Kidney (tissue), 14 donors: ENCODE measurements around the gene CCDC30. TPM values are rescaled to one million over a fixed set of nuclear protein-coding genes. Genes with fewer than 3 reads are reported as not detected.

Experiments
- DNase-seq, 5 donors: peaks; one replicate each; pipeline ENCODE4 v3.0.0-alpha.2; 2013 to 2020
- FAIRE-seq: peaks from 2 replicates; lab custom pipeline; 2012; peaks lifted over from hg19 to GRCh38; lab: Jason Lieb, UNC
- H3K27ac ChIP-seq, 2 donors: one replicate each; pipeline ENCODE4 v1.7.0; 2013; ENCODE audit warnings: low read depth in 2 of 2, low read length in 2 of 2, inconsistent platforms in 1 of 2
- H3K27me3 ChIP-seq: one replicate; pipeline ENCODE4 v1.7.1; 2013; ENCODE audit warnings: low read length, inconsistent platforms; ENCODE audit not compliant: control insufficient read depth, insufficient read depth
- H3K36me3 ChIP-seq, 3 donors: one replicate each; pipeline versions ENCODE4 v1.7.0 to v1.7.1; 2013; ENCODE audit warnings: low read length in 3 of 3, control low read depth in 1 of 3, inconsistent platforms in 1 of 3; ENCODE audit not compliant: insufficient read depth in 3 of 3, control insufficient read depth in 2 of 3
- H3K4me1 ChIP-seq, 3 donors: one replicate each; pipeline versions ENCODE4 v1.7.0 to v1.7.1; 2013; ENCODE audit warnings: low read length in 3 of 3, inconsistent platforms in 1 of 3, low read depth in 1 of 3; ENCODE audit not compliant: control insufficient read depth in 2 of 3, insufficient read depth in 2 of 3
- H3K4me3 ChIP-seq, 3 donors: one replicate each; pipeline versions ENCODE4 v1.7.0 to v1.8.1; 2013; ENCODE audit warnings: low read length in 3 of 3, control low read depth in 1 of 3, inconsistent platforms in 1 of 3
- H3K9ac ChIP-seq, 3 donors: one replicate each; pipeline versions ENCODE4 v1.7.0 to v1.7.1; 2013; ENCODE audit warnings: low read length in 3 of 3, control low read depth in 1 of 3, inconsistent platforms in 1 of 3
- H3K9me3 ChIP-seq, 3 donors: one replicate each; pipeline versions ENCODE4 v1.7.0 to v1.7.1; 2013; ENCODE audit warnings: low read length in 3 of 3, control low read depth in 1 of 3, inconsistent platforms in 1 of 3; ENCODE audit not compliant: control insufficient read depth in 2 of 3, insufficient read depth in 1 of 3
- CTCF ChIP-seq: IDR thresholded peaks from 3 replicates; pipeline ENCODE4 v1.5.1; 2012; ENCODE audit warnings: mild to moderate bottlenecking, moderate library complexity, borderline replicate concordance; ENCODE audit not compliant: insufficient read depth; ENCODE audit errors: extremely low read depth
- intact Hi-C: fragments of 100-400 bp; cut with DNase I; formaldehyde crosslinking; loops from one replicate; pipeline ENCODE4 v1.11.1; 2022
- polyA plus RNA-seq: library from polyadenylated mRNA; stranded (reverse); fragments of 350-450 nt; fragmentation: Illumina TruSeq; extraction: RNeasy Lipid Tissue Mini Kit (QIAGEN cat#74804); gene quantifications from one replicate; pipeline ENCODE4 v1.2.3, GENCODE V29; 2014; ENCODE audit warnings: low read depth, low replicate concordance; ENCODE audit not compliant: insufficient read depth
- total RNA-seq: library from RNA; stranded (reverse); fragmentation: NEBNext Ultra II Directional; extraction: Animal tissue kit (Norgen Biotek cat#: 25700); gene quantifications from one replicate; pipeline ENCODE4 v1.2.1, GENCODE V29; 2021
- donor health status: control.
- donor health status: control.
- donor health status: control.
- donor health status: control.
- donor health status: control.
- donor health status: DM: yes; HTN: yes; CAD: no.
- donor health status: Normal renal cell carcinoma (clear cell type).

CCDC30 gene
- total and polyA plus RNA-seq, 2 donors from 2014 or later: 4.9 to 18.0 TPM

DNA sequence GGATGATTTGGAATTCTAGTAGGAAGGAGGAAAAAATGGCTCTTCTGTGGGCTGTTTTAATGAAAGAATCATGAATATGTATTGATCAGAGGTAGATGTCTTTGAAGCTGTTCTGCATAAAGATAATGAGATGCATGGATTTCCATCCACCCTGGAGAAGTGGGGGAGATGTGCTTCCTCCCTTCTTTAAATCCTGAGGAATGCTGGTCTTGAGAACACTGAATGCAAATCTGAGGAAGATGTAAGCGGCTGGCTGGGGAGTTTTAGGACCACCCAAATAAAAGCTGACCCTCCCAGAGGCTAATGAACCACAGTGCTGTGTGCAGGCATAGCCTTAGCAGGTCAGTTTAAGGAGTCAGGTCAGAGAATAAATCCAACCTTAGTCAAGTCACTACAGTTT is 44.6 kb upstream of the CCDC30 start:
- Histone ChIP-seq H3K27me3 (no peaks in the 10 kb centered on the region), H3K27ac (no peak overlapping the region), H3K9me3 (no peaks in the 10 kb centered on the region), H3K36me3 (no peaks in the 10 kb centered on the region), H3K4me1 (no peaks in the 10 kb centered on the region), H3K4me3 (no peak overlapping the region), H3K9ac (no peak overlapping the region)
- DNase-seq (no peak), FAIRE-seq (no peak)
- no peak for TF ChIP-seq CTCF
- intact Hi-C loops: no loop called here

DNA sequence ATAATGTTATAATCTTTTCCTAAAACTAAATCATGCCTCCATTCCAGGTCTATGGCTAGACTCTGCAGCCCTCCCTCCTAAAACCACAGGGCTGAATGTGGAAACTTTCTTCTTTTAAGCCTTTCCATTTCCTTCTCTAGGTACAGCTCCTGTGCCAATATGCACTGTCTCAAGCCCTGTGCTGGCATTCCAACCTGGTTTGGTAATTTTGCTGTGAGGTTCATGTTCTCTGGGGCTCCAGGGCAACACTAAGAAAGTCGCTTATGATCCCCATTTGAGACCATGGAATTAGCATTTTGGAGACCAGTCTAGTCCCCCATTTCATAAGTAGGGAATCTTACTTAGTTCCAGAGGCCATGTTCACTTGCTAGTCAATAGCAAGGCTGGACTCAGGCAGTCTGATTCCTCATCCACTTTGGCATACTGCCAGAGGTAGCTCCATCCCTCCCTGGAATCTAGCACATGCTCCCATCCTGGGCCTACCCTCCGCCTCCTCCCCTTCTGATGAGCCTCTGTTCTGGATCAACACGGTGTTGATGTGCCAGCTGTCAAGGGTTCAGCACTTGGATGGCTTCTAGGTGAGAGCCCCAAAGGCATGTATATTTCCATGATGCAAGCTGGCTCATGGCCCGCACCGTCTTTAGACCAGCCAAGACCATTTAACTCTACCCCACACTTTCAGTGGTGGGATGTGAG is 43.8 kb upstream of the CCDC30 start:
- TF ChIP-seq CTCF: no peak
- H3K27me3 ChIP-seq: no peaks in the 10 kb centered on the region
- H3K27ac ChIP-seq: no peak overlapping the region
- no peaks in the 10 kb centered on the region for H3K9me3 ChIP-seq
- H3K4me3 ChIP-seq: no peak overlapping the region
- no peaks in the 10 kb centered on the region for H3K36me3 ChIP-seq
- no peak for FAIRE-seq
- intact Hi-C loops: no loop called here
- peak in 1 of 5 donors; percentile 39 for DNase-seq
- H3K9ac ChIP-seq: no peak overlapping the region
- H3K4me1 ChIP-seq: no peaks in the 10 kb centered on the region

DNA sequence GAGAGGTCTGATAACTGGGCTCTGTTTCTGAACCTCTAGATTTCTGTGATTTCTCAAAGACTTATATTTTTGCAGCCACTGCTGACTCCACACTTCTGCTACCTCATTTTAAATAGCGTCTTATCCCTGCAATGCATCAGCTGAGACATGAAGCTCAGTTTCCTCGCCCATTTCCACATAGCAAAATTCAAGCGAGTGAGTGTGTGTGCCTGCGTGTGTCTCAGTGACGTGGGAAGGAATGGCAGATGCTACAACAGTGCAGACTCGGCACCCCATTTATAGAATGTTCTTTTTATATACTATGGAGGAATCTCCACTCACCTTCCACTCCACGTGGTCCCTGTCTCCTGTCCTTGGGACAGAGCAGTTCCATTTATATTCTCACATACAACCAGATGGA is 43.0 kb upstream of the CCDC30 start:
- Histone ChIP-seq H3K9ac (no peak overlapping the region), H3K36me3 (no peaks in the 10 kb centered on the region), H3K4me3 (no peak overlapping the region), H3K27ac (no peak overlapping the region), H3K4me1 (no peaks in the 10 kb centered on the region), H3K27me3 (no peaks in the 10 kb centered on the region), H3K9me3 (no peaks in the 10 kb centered on the region)
- FAIRE-seq: no peak
- TF ChIP-seq CTCF: no peak
- intact Hi-C loops: no loop called here
- DNase-seq: no peak
